Gastrocnemius medialis (tissue), 4 donors: ENCODE results near the gene MISP. TPM values are rescaled to one million over a fixed set of nuclear protein-coding genes. Genes with fewer than 3 reads are reported as not detected.

ENCODE experiments used
- ATAC-seq, 2 donors: fragments of 150-250 bp; one replicate each; pipeline ENCODE4 v1.9.1; 2016
- DNase-seq, 2 donors: peaks; one replicate each; pipeline ENCODE4 v3.0.0-alpha.2; 2019
- H3K27ac ChIP-seq, 4 donors: fragments of 200-600 bp; sonication (generic); 1 replicate in 1 of 4; 2 replicates in 3 of 4; pipeline ENCODE4 v1.5.1; 2016 to 2018; ENCODE audit warnings: mild to moderate bottlenecking in 2 of 4, moderate library complexity in 1 of 4
- H3K27me3 ChIP-seq, 3 donors: fragments of 200-600 bp; sonication (generic) in 2 of 3; 1 replicate in 1 of 3; 2 replicates in 2 of 3; pipeline versions ENCODE4 v1.5.1 to v1.6.0; 2016 to 2019; ENCODE audit warnings: mild to moderate bottlenecking in 1 of 3, moderate library complexity in 1 of 3
- H3K36me3 ChIP-seq, 2 donors: fragments of 200-600 bp; sonication (generic) in 1 of 2; one replicate each; pipeline ENCODE4 v1.5.1; 2017 to 2018
- H3K4me1 ChIP-seq, 2 donors: fragments of 200-600 bp; sonication (generic) in 1 of 2; one replicate each; pipeline ENCODE4 v1.5.1; 2016 to 2017; ENCODE audit warnings: mild to moderate bottlenecking in 2 of 2
- H3K4me3 ChIP-seq, 4 donors: fragments of 200-600 bp; sonication (generic) in 3 of 4; 1 replicate in 1 of 4; 2 replicates in 3 of 4; pipeline ENCODE4 v1.5.1; 2016 to 2019; ENCODE audit warnings: mild to moderate bottlenecking in 2 of 4
- H3K9me3 ChIP-seq, 3 donors: fragments of 200-600 bp; sonication (generic) in 2 of 3; 1 replicate in 1 of 3; 2 replicates in 2 of 3; pipeline ENCODE4 v1.5.1; 2016 to 2019
- CTCF ChIP-seq, 5 experiments: fragments of 450-650 bp in 3 of 5; fragments of 200-600 bp in 2 of 5; sonication (generic) in 2 of 5; IDR thresholded peaks in 4 of 5; conservative IDR thresholded peaks in 1 of 5; 1 replicate in 4 of 5; 2 replicates in 1 of 5; pipeline ENCODE4 v1.5.1; 2016 to 2019; ENCODE audit warnings: antibody characterized with exemption in 5 of 5, mild to moderate bottlenecking in 3 of 5, moderate library complexity in 3 of 5
- POLR2A ChIP-seq, 2 donors: fragments of 450-650 bp; IDR thresholded peaks; one replicate each; pipeline ENCODE4 v1.6.1; 2017; ENCODE audit warnings: antibody characterized with exemption in 2 of 2, mild to moderate bottlenecking in 2 of 2, moderate library complexity in 2 of 2
- in situ Hi-C, 4 donors: fragments of 200-750 bp; cut with MboI; loops; one replicate each; pipeline versions ENCODE4 v1.15.0 to v1.8.0; 2017; ENCODE audit warnings: low sequenced_read_pairs in 4 of 4
- intact Hi-C: fragments of 100-400 bp; cut with DNase I; formaldehyde crosslinking; loops from one replicate; pipeline ENCODE4 v1.15.1; 2023; ENCODE audit warnings: low total_unique reads
- total RNA-seq, 4 donors: library from RNA; depleted of rRNA; stranded (reverse); fragments of >200 nt; gene quantifications; one replicate each; pipeline versions ENCODE4 v1.1.0 to v1.2.3, GENCODE V29; 2016

MISP gene
- total RNA-seq, 4 donors from 2014 or later = 1.2 TPM; not detected in 3

- peak overlapping the region; percentile 47 to 89 (median 61) for H3K27ac ChIP-seq
- H3K9me3 ChIP-seq = no peaks in the 10 kb centered on the region
- no peaks in the 10 kb centered on the region for H3K27me3 ChIP-seq
- H3K4me3 ChIP-seq = peak overlapping the region; percentile 27 to 79 (median 42)
- no peak for ATAC-seq
- H3K36me3 ChIP-seq = peaks cover 0 to 32% of the 10 kb centered on the region in 2 donors
- in situ Hi-C loops (no loop called here), intact Hi-C loops (no loop called here)
- H3K4me1 ChIP-seq = peaks cover 49 to 59% of the 10 kb centered on the region in 2 donors
- no peak for DNase-seq
- TF ChIP-seq POLR2A (IDR thresholded peaks at IDR 0.05) = no peak
- TF ChIP-seq CTCF (IDR thresholded peaks at IDR 0.05 in 4 of 5, conservative IDR thresholded peaks at IDR 0.05 in 1 of 5) = no peak
Observed at GRCh38 chr19:801861-802497, 51.1 kb downstream of the MISP start.

- H3K36me3 ChIP-seq = peaks cover 0 to 38% of the 10 kb centered on the region in 2 donors
- intact Hi-C loops (no loop called here), in situ Hi-C loops (no loop called here)
- peak overlapping the region; percentile 13 to 89 (median 56) for H3K27ac ChIP-seq
- H3K9me3 ChIP-seq = no peaks in the 10 kb centered on the region
- peak overlapping the region; percentile 27 to 79 (median 42) for H3K4me3 ChIP-seq
- no peaks in the 10 kb centered on the region for H3K27me3 ChIP-seq
- ATAC-seq (no peak), DNase-seq (no peak)
- peaks cover 49 to 59% of the 10 kb centered on the region in 2 donors for H3K4me1 ChIP-seq
- no peak for TF ChIP-seq POLR2A (IDR thresholded peaks at IDR 0.05)
- TF ChIP-seq CTCF (IDR thresholded peaks at IDR 0.05 in 4 of 5, conservative IDR thresholded peaks at IDR 0.05 in 1 of 5) = no peak
Observed at GRCh38 chr19:802498-803098, 51.7 kb downstream of the MISP start.

GRCh38 chr19:803099-803561 is 52.2 kb downstream of the MISP start:
- TF ChIP-seq POLR2A (IDR thresholded peaks at IDR 0.05) (no peak), CTCF (IDR thresholded peaks at IDR 0.05 in 4 of 5, conservative IDR thresholded peaks at IDR 0.05 in 1 of 5) (no peak)
- Histone ChIP-seq H3K27ac (peak overlapping the region; percentile 9 to 89 (median 56)), H3K4me3 (peak overlapping the region in 2 of 4 donors; percentile 27 to 38), H3K27me3 (no peaks in the 10 kb centered on the region), H3K9me3 (no peaks in the 10 kb centered on the region), H3K36me3 (peaks cover 0 to 43% of the 10 kb centered on the region in 2 donors), H3K4me1 (peaks cover 49 to 58% of the 10 kb centered on the region in 2 donors)
- DNase-seq (no peak), ATAC-seq (no peak)
- in situ Hi-C loops (no loop called here), intact Hi-C loops (no loop called here)

- H3K27me3 ChIP-seq = no peaks in the 10 kb centered on the region
- intact Hi-C loops (no loop called here), in situ Hi-C loops (no loop called here)
- H3K4me3 ChIP-seq = no peak overlapping the region
- TF ChIP-seq POLR2A (IDR thresholded peaks at IDR 0.05) (no peak), CTCF (IDR thresholded peaks at IDR 0.05 in 4 of 5, conservative IDR thresholded peaks at IDR 0.05 in 1 of 5) (no peak)
- H3K9me3 ChIP-seq = no peaks in the 10 kb centered on the region
- DNase-seq (no peak), ATAC-seq (no peak)
- peaks cover 0 to 50% of the 10 kb centered on the region in 2 donors for H3K36me3 ChIP-seq
- no peak overlapping the region for H3K27ac ChIP-seq
- peaks cover 46 to 51% of the 10 kb centered on the region in 2 donors for H3K4me1 ChIP-seq
Observed at GRCh38 chr19:803686-804418, 52.9 kb downstream of the MISP start.
